ENCODE results near the gene LSM6.

Gene LSM6

DNA sequence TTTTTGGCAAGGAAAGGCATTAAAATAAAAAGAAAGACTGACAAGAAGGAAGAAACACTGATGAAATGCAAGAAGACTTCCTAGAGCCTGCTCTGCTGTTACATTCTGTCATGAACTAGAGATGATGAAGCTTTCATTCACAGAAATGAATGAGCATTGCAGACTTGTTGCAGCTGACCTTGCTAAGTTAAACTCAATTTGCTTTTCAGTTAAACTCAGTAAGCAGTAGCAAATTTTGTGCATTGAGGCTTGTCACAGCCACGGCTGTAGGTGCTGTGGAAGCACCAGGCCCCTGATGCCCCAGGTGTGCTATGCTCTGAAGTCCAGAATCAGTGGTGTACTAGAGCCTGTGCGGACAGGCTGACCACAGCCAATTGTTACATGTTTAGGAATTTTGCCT lies 39.6 kb upstream of the LSM6 start:
- no peaks in the 10 kb centered on the region for H4K20me1 ChIP-seq (ENCODE audit: insufficient read depth, low read length)

DNA sequence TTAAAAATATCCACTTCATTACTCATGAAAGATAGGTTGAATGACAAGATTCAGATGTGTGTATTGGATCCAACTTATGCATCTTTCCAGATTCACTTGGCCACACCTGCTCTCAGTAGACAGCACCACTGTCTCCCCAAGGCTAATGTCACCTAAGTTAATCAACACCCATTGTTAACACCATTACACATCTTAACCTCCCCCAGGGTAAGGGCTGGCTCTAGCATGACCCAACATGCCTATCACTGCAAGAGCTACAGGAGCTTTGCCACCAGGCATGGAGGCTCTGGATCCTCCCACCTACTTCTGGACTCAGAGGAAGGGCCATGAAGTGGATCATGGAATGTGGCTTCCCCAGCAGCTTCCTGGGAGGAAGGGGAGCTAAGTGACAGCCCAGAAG lies 32.8 kb upstream of the LSM6 start:
- no peak overlapping the region for H3K27ac ChIP-seq (ENCODE audit: low read depth, low read length, poor library complexity, severe bottlenecking)
- no peaks in the 10 kb centered on the region for H3K9me3 ChIP-seq (ENCODE audit: low read length)
- no peak overlapping the region for H3K9ac ChIP-seq (ENCODE audit: low read length)
- no peak overlapping the region for H2AFZ ChIP-seq (ENCODE audit: low read length)
- H3K79me2 ChIP-seq (ENCODE audit: insufficient read depth, low read length), result no peaks in the 10 kb centered on the region
- no peak for TF ChIP-seq EZH2 (IDR thresholded peaks at IDR 0.05; ENCODE audit: borderline replicate concordance, low read length)
- TF ChIP-seq, protein P1, sequence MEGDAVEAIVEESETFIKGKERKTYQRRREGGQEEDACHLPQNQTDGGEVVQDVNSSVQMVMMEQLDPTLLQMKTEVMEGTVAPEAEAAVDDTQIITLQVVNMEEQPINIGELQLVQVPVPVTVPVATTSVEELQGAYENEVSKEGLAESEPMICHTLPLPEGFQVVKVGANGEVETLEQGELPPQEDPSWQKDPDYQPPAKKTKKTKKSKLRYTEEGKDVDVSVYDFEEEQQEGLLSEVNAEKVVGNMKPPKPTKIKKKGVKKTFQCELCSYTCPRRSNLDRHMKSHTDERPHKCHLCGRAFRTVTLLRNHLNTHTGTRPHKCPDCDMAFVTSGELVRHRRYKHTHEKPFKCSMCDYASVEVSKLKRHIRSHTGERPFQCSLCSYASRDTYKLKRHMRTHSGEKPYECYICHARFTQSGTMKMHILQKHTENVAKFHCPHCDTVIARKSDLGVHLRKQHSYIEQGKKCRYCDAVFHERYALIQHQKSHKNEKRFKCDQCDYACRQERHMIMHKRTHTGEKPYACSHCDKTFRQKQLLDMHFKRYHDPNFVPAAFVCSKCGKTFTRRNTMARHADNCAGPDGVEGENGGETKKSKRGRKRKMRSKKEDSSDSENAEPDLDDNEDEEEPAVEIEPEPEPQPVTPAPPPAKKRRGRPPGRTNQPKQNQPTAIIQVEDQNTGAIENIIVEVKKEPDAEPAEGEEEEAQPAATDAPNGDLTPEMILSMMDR (IDR thresholded peaks at IDR 0.05; ENCODE audit: low read length), result no peak
- H4K20me1 ChIP-seq (ENCODE audit: insufficient read depth, low read length), result no peaks in the 10 kb centered on the region
- H3F3A ChIP-seq (ENCODE audit: insufficient read depth, low read length), result no peaks in the 10 kb centered on the region
- H3K27me3 ChIP-seq (ENCODE audit: insufficient read depth, low read length), result no peaks in the 10 kb centered on the region
- no peaks in the 10 kb centered on the region for H3K36me3 ChIP-seq (ENCODE audit: insufficient read depth, low read length)
- H3K4me3 ChIP-seq (ENCODE audit: low read depth, low read length, poor library complexity, severe bottlenecking), result no peak overlapping the region
- H3K4me1 ChIP-seq (ENCODE audit: insufficient read depth, low read length, severe bottlenecking), result no peaks in the 10 kb centered on the region
- no peak overlapping the region for H3K4me2 ChIP-seq (ENCODE audit: low read length)
- no peaks in the 10 kb centered on the region for H3K9me2 ChIP-seq (ENCODE audit: low read depth, low read length)

More for the DNA sequence above, 39.6 kb upstream of the LSM6 start:
- Histone ChIP-seq H3K9me2 (ENCODE audit: low read depth, low read length) (no peaks in the 10 kb centered on the region), H3K36me3 (ENCODE audit: insufficient read depth, low read length) (no peaks in the 10 kb centered on the region), H3K9ac (ENCODE audit: low read length) (no peak overlapping the region), H3K79me2 (ENCODE audit: insufficient read depth, low read length) (no peaks in the 10 kb centered on the region), H3K4me2 (ENCODE audit: low read length) (no peak overlapping the region), H2AFZ (ENCODE audit: low read length) (no peak overlapping the region), H3K4me3 (ENCODE audit: low read depth, low read length, poor library complexity, severe bottlenecking) (no peak overlapping the region), H3F3A (ENCODE audit: insufficient read depth, low read length) (no peaks in the 10 kb centered on the region), H3K4me1 (ENCODE audit: insufficient read depth, low read length, severe bottlenecking) (no peaks in the 10 kb centered on the region), H3K27ac (ENCODE audit: low read depth, low read length, poor library complexity, severe bottlenecking) (no peak overlapping the region), H3K9me3 (ENCODE audit: low read length) (no peaks in the 10 kb centered on the region), H3K27me3 (ENCODE audit: insufficient read depth, low read length) (no peaks in the 10 kb centered on the region)
- no peak for TF ChIP-seq EZH2 (IDR thresholded peaks at IDR 0.05; ENCODE audit: borderline replicate concordance, low read length)
- TF ChIP-seq, protein P1 (IDR thresholded peaks at IDR 0.05; ENCODE audit: low read length), result no peak

DNA sequence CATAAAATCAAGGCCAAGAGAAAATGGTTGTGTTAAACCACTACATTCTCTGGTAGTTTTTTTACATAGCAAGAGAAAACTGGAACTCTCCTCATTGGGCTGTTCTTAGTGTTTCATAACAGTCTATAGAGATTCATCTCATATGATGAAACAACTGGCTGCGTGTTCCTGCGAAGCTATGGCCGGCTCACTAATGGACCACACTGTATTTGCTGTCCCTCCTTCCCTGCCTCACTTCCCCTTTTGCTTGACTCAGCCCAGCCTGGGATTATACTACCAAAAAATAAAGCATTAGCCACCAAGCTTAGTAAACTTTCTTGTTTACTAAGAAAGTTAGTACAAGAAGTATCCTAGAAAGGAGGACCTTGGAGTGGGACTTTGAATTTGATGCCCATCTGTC lies 31.6 kb upstream of the LSM6 start:
- Histone ChIP-seq H3K9me2 (ENCODE audit: low read depth, low read length) (no peaks in the 10 kb centered on the region), H3K4me1 (ENCODE audit: insufficient read depth, low read length, severe bottlenecking) (no peaks in the 10 kb centered on the region), H3F3A (ENCODE audit: insufficient read depth, low read length) (no peaks in the 10 kb centered on the region), H3K27me3 (ENCODE audit: insufficient read depth, low read length) (no peaks in the 10 kb centered on the region), H3K9me3 (ENCODE audit: low read length) (no peaks in the 10 kb centered on the region), H3K9ac (ENCODE audit: low read length) (no peak overlapping the region), H3K4me2 (ENCODE audit: low read length) (no peak overlapping the region), H4K20me1 (ENCODE audit: insufficient read depth, low read length) (no peaks in the 10 kb centered on the region), H3K36me3 (ENCODE audit: insufficient read depth, low read length) (no peaks in the 10 kb centered on the region), H3K4me3 (ENCODE audit: low read depth, low read length, poor library complexity, severe bottlenecking) (no peak overlapping the region), H2AFZ (ENCODE audit: low read length) (no peak overlapping the region), H3K79me2 (ENCODE audit: insufficient read depth, low read length) (no peaks in the 10 kb centered on the region), H3K27ac (ENCODE audit: low read depth, low read length, poor library complexity, severe bottlenecking) (no peak overlapping the region)
- TF ChIP-seq EZH2 (IDR thresholded peaks at IDR 0.05; ENCODE audit: borderline replicate concordance, low read length), result no peak
- TF ChIP-seq, protein P1 (IDR thresholded peaks at IDR 0.05; ENCODE audit: low read length), result no peak
